Transverse colon (tissue), 4 donors: Measurements from ENCODE around the gene BPIFB4. TPM values are rescaled to one million over a fixed set of nuclear protein-coding genes. Genes with fewer than 3 reads are reported as not detected.
"Not testable (repeated sequence)": the region's sequence is repeated elsewhere in the genome, so short reads cannot be mapped to it uniquely, and the experiment has no call there.

Experiments
- DNase-seq: peaks from one replicate; pipeline ENCODE4 v3.0.0-alpha.2; 2019
- H3K27ac ChIP-seq, 4 donors: fragments of 200-600 bp; sonication (generic); 2 replicates each; pipeline ENCODE4 v1.5.1; 2016 to 2018; ENCODE audit warnings: inconsistent platforms in 4 of 4
- H3K27me3 ChIP-seq: fragments of 200-600 bp; sonication (generic); 2 replicates; pipeline ENCODE4 v1.5.1; 2017; ENCODE audit warnings: inconsistent platforms
- H3K36me3 ChIP-seq, 4 donors: fragments of 200-600 bp; sonication (generic); 2 replicates each; pipeline ENCODE4 v1.5.1; 2017 to 2019; ENCODE audit warnings: inconsistent platforms in 4 of 4
- H3K4me1 ChIP-seq, 4 donors: fragments of 200-600 bp; sonication (generic); 2 replicates each; pipeline ENCODE4 v1.5.1; 2017 to 2020; ENCODE audit warnings: inconsistent platforms in 4 of 4
- H3K4me3 ChIP-seq, 4 donors: fragments of 200-600 bp; sonication (generic); 1 replicate in 1 of 4; 2 replicates in 3 of 4; pipeline versions ENCODE4 v1.5.1 to v1.6.1; 2017 to 2019; ENCODE audit warnings: inconsistent platforms in 4 of 4
- H3K9me3 ChIP-seq, 2 donors: fragments of 200-600 bp; sonication (generic); 2 replicates each; pipeline ENCODE4 v1.5.1; 2017 to 2019; ENCODE audit warnings: inconsistent platforms in 2 of 2
- CTCF ChIP-seq, 5 experiments: fragments of 200-600 bp in 3 of 5; fragments of 450-650 bp in 2 of 5; sonication (generic) in 3 of 5; IDR thresholded peaks; 1 replicate in 2 of 5; 2 replicates in 3 of 5; pipeline ENCODE4 v1.5.1; 2016 to 2017; ENCODE audit warnings: antibody characterized with exemption in 5 of 5, inconsistent platforms in 3 of 5, mild to moderate bottlenecking in 2 of 5, moderate library complexity in 1 of 5
- EP300 ChIP-seq: sonication (generic); formaldehyde crosslinking; IDR thresholded peaks from one replicate; pipeline ENCODE4 v1.6.1; 2017; ENCODE audit warnings: antibody characterized with exemption, low read depth
- POLR2A ChIP-seq: fragments of 450-650 bp; IDR thresholded peaks from one replicate; pipeline ENCODE4 v1.6.1; 2016; ENCODE audit warnings: antibody characterized with exemption, mild to moderate bottlenecking, moderate library complexity
- POLR2AphosphoS5 ChIP-seq, 3 donors: sonication (generic); formaldehyde crosslinking; IDR thresholded peaks; one replicate each; pipeline ENCODE4 v1.6.1; 2016; ENCODE audit warnings: antibody characterized with exemption in 3 of 3
- WGBS, 2 donors: methylation state at CpG; one replicate each; pipeline ENCODE4 v1.1.5; 2018; ENCODE audit warnings: low coverage in 1 of 2; 5-methylcytosine and 5-hydroxymethylcytosine counted together
- in situ Hi-C, 4 donors: fragments of 200-750 bp; cut with MboI; loops; one replicate each; pipeline versions ENCODE4 v1.15.0 to v1.15.1; 2017; ENCODE audit warnings: low sequenced_read_pairs in 3 of 4, low pct_ligation_motif_present in 1 of 4, low pct_unique_long_range_greater_than_20kb in 1 of 4
- intact Hi-C: fragments of 100-400 bp; cut with DNase I; formaldehyde crosslinking; loops from one replicate; pipeline ENCODE4 v1.15.1; 2023; ENCODE audit warnings: low total_unique reads
- total RNA-seq, 4 donors: library from RNA; depleted of rRNA; stranded (reverse); fragments of >200 nt; gene quantifications; one replicate each; pipeline ENCODE4 v1.1.0, GENCODE V29; 2016

Gene BPIFB4
- total RNA-seq, 4 donors from 2014 or later = not detected

- no peak overlapping the region for H3K27ac ChIP-seq
- peaks cover 0 to 10% of the 10 kb centered on the region in 2 donors for H3K9me3 ChIP-seq
- no peak for DNase-seq
- in situ Hi-C loops (no loop called here), intact Hi-C loops (no loop called here)
- H3K4me3 ChIP-seq = no peak overlapping the region
- no peaks in the 10 kb centered on the region for H3K4me1 ChIP-seq
- H3K27me3 ChIP-seq = no peaks in the 10 kb centered on the region
- WGBS, 2 donors = 21% methylated on average over 1 of the region's 1 CpG; no CpG with 5 or more reads in 1 of the 2 donors
- no peaks in the 10 kb centered on the region for H3K36me3 ChIP-seq
- TF ChIP-seq POLR2A = no peak
- TF ChIP-seq CTCF (IDR thresholded peaks at IDR 0.05) = no peak
- no peak for TF ChIP-seq EP300
- no peak for TF ChIP-seq POLR2AphosphoS5 (IDR thresholded peaks at IDR 0.05)
Observed at GRCh38 chr20:33043731-33044181, 35.7 kb upstream of the BPIFB4 start.

- WGBS, 2 donors = 65 to 85% methylated on average over 4 to 15 of the region's 15 CpGs
- H3K9me3 ChIP-seq, in situ Hi-C loops, H3K27me3 ChIP-seq, intact Hi-C loops, H3K27ac ChIP-seq, DNase-seq, H3K4me3 ChIP-seq, H3K36me3 ChIP-seq, H3K4me1 ChIP-seq: not testable (repeated sequence)
Observed at GRCh38 chr20:33045129-33045721, 34.2 kb upstream of the BPIFB4 start.

DNA sequence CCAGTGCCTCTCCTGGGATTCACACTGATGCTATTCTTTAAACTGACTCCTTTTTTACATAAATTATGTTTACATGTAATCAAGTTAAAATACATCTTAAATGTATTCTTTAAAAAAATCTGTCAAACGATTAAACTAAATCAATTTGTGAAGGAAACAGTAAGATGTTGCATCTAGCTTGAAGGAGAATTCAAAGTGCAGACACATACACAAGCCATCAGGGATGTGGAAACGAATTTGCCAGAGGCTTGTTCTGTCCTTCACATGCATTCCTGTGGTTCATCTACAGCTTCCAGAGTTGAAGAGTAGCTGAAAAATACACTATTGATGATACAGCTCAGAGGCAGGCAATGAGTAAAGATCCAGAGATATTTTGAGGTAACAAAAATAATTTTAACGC is 33.0 kb upstream of the BPIFB4 start:
- 63 to 66% methylated on average over 3 of the region's 3 CpGs for WGBS, 2 donors

DNA sequence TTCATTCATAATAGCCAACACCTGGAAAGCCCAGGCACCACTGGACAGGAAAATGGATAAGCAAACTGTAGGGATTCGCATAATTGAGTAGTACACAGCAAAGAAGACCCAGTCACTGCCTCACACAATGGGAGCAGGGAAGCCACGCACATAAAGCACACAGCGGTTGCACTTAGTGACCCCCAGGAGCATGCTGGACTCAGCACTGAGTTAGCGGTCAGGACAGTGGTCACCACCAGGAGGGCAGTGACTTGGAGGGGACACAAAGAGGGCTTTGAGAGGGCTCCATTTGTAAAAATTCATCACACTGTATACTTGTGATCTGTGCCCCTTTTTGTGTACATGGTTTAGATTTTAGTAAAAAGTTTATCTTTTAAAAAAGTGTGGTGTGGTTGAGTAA is 28.1 kb upstream of the BPIFB4 start:
- no peaks in the 10 kb centered on the region for H3K36me3 ChIP-seq
- H3K27ac ChIP-seq = no peak overlapping the region
- TF ChIP-seq POLR2AphosphoS5 (IDR thresholded peaks at IDR 0.05) = no peak
- DNase-seq = no peak
- intact Hi-C loops (no loop called here), in situ Hi-C loops (no loop called here)
- no peak overlapping the region for H3K4me3 ChIP-seq
- no peaks in the 10 kb centered on the region for H3K4me1 ChIP-seq
- H3K27me3 ChIP-seq = no peaks in the 10 kb centered on the region
- WGBS, 2 donors = 66 to 100% methylated on average over 1 to 4 of the region's 4 CpGs
- H3K9me3 ChIP-seq = no peaks in the 10 kb centered on the region

More for the DNA sequence above, 33.0 kb upstream of the BPIFB4 start:
- peaks cover 0 to 10% of the 10 kb centered on the region in 2 donors for H3K9me3 ChIP-seq
- H3K4me3 ChIP-seq = no peak overlapping the region
- TF ChIP-seq CTCF (IDR thresholded peaks at IDR 0.05) = no peak
- no peaks in the 10 kb centered on the region for H3K4me1 ChIP-seq
- no peak for DNase-seq
- H3K27me3 ChIP-seq = no peaks in the 10 kb centered on the region
- in situ Hi-C loops = no loop called here
- intact Hi-C loops = no loop called here
- H3K36me3 ChIP-seq = no peaks in the 10 kb centered on the region
- no peak overlapping the region for H3K27ac ChIP-seq

GRCh38 chr20:33053291-33054106 is 25.9 kb upstream of the BPIFB4 start, which contains the start of gene BPIFB3:
BPIFB3 (plus strand) TSS chr20:33053903; CDS start chr20:33055436, 1,533 bp downstream.
- TF ChIP-seq POLR2A (no peak), POLR2AphosphoS5 (IDR thresholded peaks at IDR 0.05) (no peak), EP300 (no peak), CTCF (IDR thresholded peaks at IDR 0.05) (no peak)
- Histone ChIP-seq H3K36me3 (no peaks in the 10 kb centered on the region), H3K27me3 (no peaks in the 10 kb centered on the region), H3K9me3 (no peaks in the 10 kb centered on the region), H3K4me1 (no peaks in the 10 kb centered on the region), H3K4me3 (no peak within 1 kb of the TSS), H3K27ac (no peak within 1 kb of the TSS)
- WGBS, 2 donors = 74 to 85% methylated on average over 3 to 19 of the region's 25 CpGs
- intact Hi-C loops = no loop called here
- in situ Hi-C loops = no loop called here
- DNase-seq = no peak
